PC-9 (cell line): ENCODE results near the gene ZNF653.

ENCODE experiments used
- EZH2 ChIP-seq: fragments of 200-600 bp; sonication (generic); IDR thresholded peaks from 2 replicates; pipeline ENCODE4 v1.8.0; 2017; ENCODE audit warnings: antibody characterized with exemption, low read depth
- TF ChIP-seq, protein P1 (sequence below): fragments of 200-600 bp; sonication (generic); conservative IDR thresholded peaks from 2 replicates; pipeline ENCODE4 v1.6.1; 2017; ENCODE audit warnings: mixed run types, antibody characterized with exemption, mild to moderate bottlenecking, moderate library complexity

DNA sequence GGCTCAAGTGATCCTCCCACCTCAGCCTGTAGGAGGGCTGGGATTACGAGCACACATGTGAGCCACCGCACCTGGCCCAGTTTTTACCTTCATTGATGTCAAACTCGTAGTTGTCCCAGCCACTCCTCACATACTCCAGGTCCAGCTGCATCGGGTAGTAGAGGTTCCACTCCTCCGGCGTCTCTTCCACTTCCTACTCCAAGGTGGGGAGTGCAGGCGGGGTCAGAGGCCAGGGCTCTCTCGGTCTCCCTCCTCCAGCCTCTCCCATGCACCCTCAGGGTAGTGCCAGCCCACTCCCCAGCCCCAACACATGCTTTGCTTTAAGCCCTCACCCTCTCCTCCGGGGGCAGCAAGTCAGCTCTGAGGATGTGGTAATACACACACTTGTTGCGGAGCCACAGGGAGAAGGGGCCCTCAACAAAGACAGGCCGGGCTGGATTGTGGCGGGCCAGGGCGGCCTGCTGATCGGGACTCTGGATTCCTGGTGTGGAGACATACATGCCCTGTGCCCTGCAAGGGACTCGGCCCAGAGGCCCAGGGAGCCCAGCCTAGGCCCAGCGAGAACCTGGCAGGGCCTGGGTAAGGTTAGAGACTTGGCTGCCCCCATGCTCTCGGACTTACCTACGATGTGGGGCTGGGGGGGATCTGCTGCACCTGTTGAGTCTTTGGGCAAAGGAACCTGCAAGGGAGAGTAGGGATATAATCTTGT, 1.9 kb upstream of the ZNF653 start:
- TF ChIP-seq, protein P1, sequence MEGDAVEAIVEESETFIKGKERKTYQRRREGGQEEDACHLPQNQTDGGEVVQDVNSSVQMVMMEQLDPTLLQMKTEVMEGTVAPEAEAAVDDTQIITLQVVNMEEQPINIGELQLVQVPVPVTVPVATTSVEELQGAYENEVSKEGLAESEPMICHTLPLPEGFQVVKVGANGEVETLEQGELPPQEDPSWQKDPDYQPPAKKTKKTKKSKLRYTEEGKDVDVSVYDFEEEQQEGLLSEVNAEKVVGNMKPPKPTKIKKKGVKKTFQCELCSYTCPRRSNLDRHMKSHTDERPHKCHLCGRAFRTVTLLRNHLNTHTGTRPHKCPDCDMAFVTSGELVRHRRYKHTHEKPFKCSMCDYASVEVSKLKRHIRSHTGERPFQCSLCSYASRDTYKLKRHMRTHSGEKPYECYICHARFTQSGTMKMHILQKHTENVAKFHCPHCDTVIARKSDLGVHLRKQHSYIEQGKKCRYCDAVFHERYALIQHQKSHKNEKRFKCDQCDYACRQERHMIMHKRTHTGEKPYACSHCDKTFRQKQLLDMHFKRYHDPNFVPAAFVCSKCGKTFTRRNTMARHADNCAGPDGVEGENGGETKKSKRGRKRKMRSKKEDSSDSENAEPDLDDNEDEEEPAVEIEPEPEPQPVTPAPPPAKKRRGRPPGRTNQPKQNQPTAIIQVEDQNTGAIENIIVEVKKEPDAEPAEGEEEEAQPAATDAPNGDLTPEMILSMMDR = no peak
- no peak for TF ChIP-seq EZH2
